PFSK-1 (cell line): ENCODE measurements around the gene OLFM3.

Experiments used
- FOXP2 ChIP-seq: optimal IDR thresholded peaks from 2 replicates; pipeline ENCODE3; 2011; ENCODE audit warnings: borderline replicate concordance, control low read depth, inconsistent platforms; ENCODE audit not compliant: insufficient read depth; ENCODE audit errors: extremely low read length, extremely low read depth
- POLR2AphosphoS5 ChIP-seq: IDR thresholded peaks from 2 replicates; pipeline ENCODE4 v1.6.1; 2012; ENCODE audit warnings: low read depth, mild to moderate bottlenecking, control low read depth, low read length, moderate library complexity
- SIN3A ChIP-seq: IDR thresholded peaks from 2 replicates; pipeline ENCODE4 v1.6.1; 2012; ENCODE audit warnings: mild to moderate bottlenecking, low read length, moderate library complexity, borderline replicate concordance; ENCODE audit not compliant: insufficient read depth
- TAF1 ChIP-seq: IDR thresholded peaks from 2 replicates; pipeline ENCODE4 v1.6.1; 2012; ENCODE audit warnings: low read length, control low read depth, borderline replicate concordance; ENCODE audit not compliant: insufficient read depth
- TF ChIP-seq, protein P1 (sequence below), 2 experiments: IDR thresholded peaks; 2 replicates each; pipeline versions ENCODE4 v1.6.1 to v1.8.0; 2011 to 2012; ENCODE audit warnings: low read depth in 2 of 2, low read length in 2 of 2, control low read depth in 1 of 2, inconsistent platforms in 1 of 2, mild to moderate bottlenecking in 1 of 2, moderate library complexity in 1 of 2; ENCODE audit not compliant: insufficient read depth in 1 of 2

DNA sequence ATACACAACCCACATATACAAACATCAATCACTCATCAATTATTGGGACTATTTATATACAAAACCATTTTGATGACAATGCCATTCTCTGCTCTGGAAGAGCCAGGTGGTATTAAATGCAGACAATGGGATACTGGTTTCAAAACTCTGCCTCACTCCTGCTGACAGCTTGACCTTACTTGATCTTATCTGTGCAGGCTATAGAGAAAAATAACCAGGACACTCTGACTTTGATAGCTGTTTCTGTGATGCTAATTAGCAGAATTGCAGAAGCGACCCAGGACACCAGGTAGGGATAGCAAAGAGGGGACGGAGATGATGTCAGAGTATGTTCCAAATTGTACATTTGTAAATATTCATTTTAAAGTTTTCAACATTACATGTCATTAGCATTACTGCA is 89.5 kb downstream of the OLFM3 start:
- TF ChIP-seq, protein P1, sequence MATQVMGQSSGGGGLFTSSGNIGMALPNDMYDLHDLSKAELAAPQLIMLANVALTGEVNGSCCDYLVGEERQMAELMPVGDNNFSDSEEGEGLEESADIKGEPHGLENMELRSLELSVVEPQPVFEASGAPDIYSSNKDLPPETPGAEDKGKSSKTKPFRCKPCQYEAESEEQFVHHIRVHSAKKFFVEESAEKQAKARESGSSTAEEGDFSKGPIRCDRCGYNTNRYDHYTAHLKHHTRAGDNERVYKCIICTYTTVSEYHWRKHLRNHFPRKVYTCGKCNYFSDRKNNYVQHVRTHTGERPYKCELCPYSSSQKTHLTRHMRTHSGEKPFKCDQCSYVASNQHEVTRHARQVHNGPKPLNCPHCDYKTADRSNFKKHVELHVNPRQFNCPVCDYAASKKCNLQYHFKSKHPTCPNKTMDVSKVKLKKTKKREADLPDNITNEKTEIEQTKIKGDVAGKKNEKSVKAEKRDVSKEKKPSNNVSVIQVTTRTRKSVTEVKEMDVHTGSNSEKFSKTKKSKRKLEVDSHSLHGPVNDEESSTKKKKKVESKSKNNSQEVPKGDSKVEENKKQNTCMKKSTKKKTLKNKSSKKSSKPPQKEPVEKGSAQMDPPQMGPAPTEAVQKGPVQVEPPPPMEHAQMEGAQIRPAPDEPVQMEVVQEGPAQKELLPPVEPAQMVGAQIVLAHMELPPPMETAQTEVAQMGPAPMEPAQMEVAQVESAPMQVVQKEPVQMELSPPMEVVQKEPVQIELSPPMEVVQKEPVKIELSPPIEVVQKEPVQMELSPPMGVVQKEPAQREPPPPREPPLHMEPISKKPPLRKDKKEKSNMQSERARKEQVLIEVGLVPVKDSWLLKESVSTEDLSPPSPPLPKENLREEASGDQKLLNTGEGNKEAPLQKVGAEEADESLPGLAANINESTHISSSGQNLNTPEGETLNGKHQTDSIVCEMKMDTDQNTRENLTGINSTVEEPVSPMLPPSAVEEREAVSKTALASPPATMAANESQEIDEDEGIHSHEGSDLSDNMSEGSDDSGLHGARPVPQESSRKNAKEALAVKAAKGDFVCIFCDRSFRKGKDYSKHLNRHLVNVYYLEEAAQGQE (IDR thresholded peaks at IDR 0.05; ENCODE audit: insufficient read depth in 1 of 2, low read depth in 2 of 2, low read length in 2 of 2) = no peak
- TF ChIP-seq POLR2AphosphoS5 (no peak), FOXP2 (no peak), TAF1 (no peak), SIN3A (no peak)
